Uterus (tissue), 4 donors: ENCODE results near the gene SHISA4. TPM values are rescaled to one million over a fixed set of nuclear protein-coding genes. Genes with fewer than 3 reads are reported as not detected.

Experiments used
- DNase-seq, 2 donors: peaks; one replicate each; pipeline ENCODE4 v3.0.0-alpha.2; 2019 to 2020
- H3K27ac ChIP-seq, 2 donors: fragments of 200-600 bp; sonication (generic); 1 replicate in 1 of 2; 2 replicates in 1 of 2; pipeline ENCODE4 v1.5.1; 2016 to 2018
- H3K27me3 ChIP-seq, 2 donors: fragments of 200-600 bp; sonication (generic); one replicate each; pipeline ENCODE4 v1.5.1; 2018 to 2019; ENCODE audit warnings: control low read depth in 1 of 2
- H3K36me3 ChIP-seq, 2 donors: fragments of 200-600 bp; sonication (generic); one replicate each; pipeline ENCODE4 v1.5.1; 2019; ENCODE audit warnings: control low read depth in 1 of 2
- H3K4me1 ChIP-seq, 2 donors: fragments of 200-600 bp; sonication (generic); one replicate each; pipeline ENCODE4 v1.5.1; 2018 to 2019; ENCODE audit warnings: control low read depth in 1 of 2
- H3K4me3 ChIP-seq, 2 donors: fragments of 200-600 bp; sonication (generic); 1 replicate in 1 of 2; 2 replicates in 1 of 2; pipeline ENCODE4 v1.5.1; 2018 to 2019; ENCODE audit warnings: mild to moderate bottlenecking in 1 of 2
- H3K9me3 ChIP-seq, 2 donors: fragments of 200-600 bp; sonication (generic); one replicate each; pipeline ENCODE4 v1.5.1; 2019; ENCODE audit warnings: control low read depth in 1 of 2
- POLR2A ChIP-seq, 2 donors: fragments of 450-650 bp; IDR thresholded peaks; one replicate each; pipeline ENCODE4 v1.6.1; 2016; ENCODE audit warnings: antibody characterized with exemption in 2 of 2, mild to moderate bottlenecking in 1 of 2, moderate library complexity in 1 of 2
- intact Hi-C: fragments of 100-400 bp; cut with DNase I; formaldehyde crosslinking; loops from one replicate; pipeline ENCODE4 v1.15.1; 2023; ENCODE audit warnings: low total_unique reads
- total RNA-seq, 4 donors: library from RNA; depleted of rRNA in 3 of 4; stranded (reverse); fragments of >200 nt in 3 of 4; gene quantifications; one replicate each; pipeline versions ENCODE4 v1.1.0 to v1.2.4, GENCODE V29; 2014 to 2023
- TF ChIP-seq, protein P1 (sequence below), 4 experiments: fragments of 200-600 bp in 2 of 4; fragments of 450-650 bp in 2 of 4; sonication (generic) in 2 of 4; IDR thresholded peaks; one replicate each; pipeline ENCODE4 v1.5.1; 2016 to 2019; ENCODE audit warnings: antibody characterized with exemption in 4 of 4, mild to moderate bottlenecking in 2 of 4, moderate library complexity in 1 of 4
- donor health status: DM: yes; HTN: yes; CAD: no.

Gene SHISA4
- total RNA-seq, 4 donors from 2014 or later: 2.1 to 52.8 (median 12.0) TPM

DNA sequence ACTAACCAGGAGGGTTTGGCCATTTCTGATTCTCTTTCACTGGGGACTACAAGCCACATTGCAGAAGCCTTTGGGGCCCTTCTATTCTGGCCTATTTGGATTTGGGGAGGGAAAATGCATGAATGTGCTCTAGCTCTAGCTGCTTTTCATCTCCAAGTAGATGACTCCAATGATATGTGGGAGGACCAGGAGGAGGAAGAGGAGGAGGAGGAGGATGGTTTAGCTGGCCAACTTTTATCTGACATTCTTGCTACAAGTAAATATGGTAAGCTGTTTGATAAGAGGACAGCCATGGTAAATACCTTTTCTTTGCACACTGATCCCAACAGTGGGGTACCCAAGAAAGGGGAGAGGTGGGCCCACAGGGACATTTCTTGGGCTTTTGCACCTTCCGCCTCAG, 14.0 kb upstream of the SHISA4 start:
- H3K27ac ChIP-seq: no peak overlapping the region
- intact Hi-C loops: loop anchor here (5.0 kb wide), 1 partner anchor 98 kb away; no protein-coding TSS in a partner anchor
- no peak for DNase-seq
- no peaks in the 10 kb centered on the region for H3K9me3 ChIP-seq
- no peak overlapping the region for H3K4me3 ChIP-seq
- TF ChIP-seq POLR2A (IDR thresholded peaks at IDR 0.05): no peak
- TF ChIP-seq, protein P1, sequence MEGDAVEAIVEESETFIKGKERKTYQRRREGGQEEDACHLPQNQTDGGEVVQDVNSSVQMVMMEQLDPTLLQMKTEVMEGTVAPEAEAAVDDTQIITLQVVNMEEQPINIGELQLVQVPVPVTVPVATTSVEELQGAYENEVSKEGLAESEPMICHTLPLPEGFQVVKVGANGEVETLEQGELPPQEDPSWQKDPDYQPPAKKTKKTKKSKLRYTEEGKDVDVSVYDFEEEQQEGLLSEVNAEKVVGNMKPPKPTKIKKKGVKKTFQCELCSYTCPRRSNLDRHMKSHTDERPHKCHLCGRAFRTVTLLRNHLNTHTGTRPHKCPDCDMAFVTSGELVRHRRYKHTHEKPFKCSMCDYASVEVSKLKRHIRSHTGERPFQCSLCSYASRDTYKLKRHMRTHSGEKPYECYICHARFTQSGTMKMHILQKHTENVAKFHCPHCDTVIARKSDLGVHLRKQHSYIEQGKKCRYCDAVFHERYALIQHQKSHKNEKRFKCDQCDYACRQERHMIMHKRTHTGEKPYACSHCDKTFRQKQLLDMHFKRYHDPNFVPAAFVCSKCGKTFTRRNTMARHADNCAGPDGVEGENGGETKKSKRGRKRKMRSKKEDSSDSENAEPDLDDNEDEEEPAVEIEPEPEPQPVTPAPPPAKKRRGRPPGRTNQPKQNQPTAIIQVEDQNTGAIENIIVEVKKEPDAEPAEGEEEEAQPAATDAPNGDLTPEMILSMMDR (IDR thresholded peaks at IDR 0.05): no peak
- no peaks in the 10 kb centered on the region for H3K36me3 ChIP-seq
- no peaks in the 10 kb centered on the region for H3K4me1 ChIP-seq
- H3K27me3 ChIP-seq: no peaks in the 10 kb centered on the region

DNA sequence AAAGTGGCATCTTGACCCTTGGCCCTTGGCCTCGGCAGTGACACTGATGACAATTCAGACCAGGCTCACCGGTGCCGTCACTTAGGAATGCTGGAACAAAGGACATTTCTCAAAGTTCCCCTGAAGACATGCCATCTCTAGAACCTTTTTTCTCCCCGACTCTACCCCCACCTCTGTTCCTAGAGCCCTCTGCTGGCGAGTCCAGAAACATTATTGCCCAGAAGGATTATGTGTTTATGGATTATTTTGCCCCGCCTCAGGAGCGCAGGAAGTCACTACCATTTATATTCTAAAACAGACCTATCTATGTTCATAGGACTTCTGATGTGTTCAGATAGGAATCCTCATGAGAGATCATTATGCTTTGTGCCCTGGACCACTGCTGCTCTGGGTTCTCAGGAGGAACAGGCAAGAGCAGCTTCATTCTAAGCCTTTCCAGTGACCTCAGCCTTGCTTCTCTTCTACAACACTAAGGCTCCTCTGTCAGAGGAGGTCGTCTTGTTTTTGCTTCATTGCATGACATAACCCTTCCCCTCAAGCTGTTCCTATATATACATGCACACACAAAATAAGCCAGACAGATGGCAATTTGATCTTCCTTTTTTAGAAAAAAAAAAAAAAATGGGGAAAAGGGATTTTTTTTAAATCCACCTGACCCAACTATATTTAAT, 12.4 kb upstream of the SHISA4 start:
- Histone ChIP-seq H3K36me3 (no peaks in the 10 kb centered on the region), H3K27ac (no peak overlapping the region), H3K4me1 (no peaks in the 10 kb centered on the region)

DNA sequence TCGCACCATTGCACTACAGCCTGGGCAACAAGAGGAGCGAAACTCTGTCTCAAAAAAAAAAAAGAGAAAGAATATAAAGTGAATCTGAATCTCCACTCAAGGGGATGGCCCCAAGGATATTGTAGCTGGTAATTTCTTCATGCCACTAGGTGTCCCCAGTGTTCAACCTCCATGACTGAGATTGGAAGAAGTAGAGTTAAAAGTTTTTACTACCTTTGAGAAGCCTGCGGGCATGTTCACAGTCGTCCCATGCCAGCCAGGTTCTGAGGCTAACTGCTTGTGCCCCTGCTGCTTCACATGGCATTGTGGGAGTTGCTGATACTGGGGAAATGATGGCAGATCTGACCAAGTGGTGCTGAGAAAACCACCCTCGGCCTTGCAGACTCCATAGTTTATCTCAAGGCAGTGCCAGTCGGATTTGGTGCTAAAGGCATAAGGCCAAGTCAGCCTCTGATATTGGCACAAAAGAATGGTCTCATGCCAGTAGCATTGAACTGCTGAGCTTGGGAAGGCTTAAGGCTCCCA, 10.8 kb upstream of the SHISA4 start:
- no peaks in the 10 kb centered on the region for H3K9me3 ChIP-seq
- H3K4me1 ChIP-seq: no peaks in the 10 kb centered on the region
- H3K27ac ChIP-seq: peak overlapping the region; percentile 1 to 35
- H3K27me3 ChIP-seq: no peaks in the 10 kb centered on the region
- intact Hi-C loops: loop anchor here (5.0 kb wide), 1 partner anchor 94 kb away; no protein-coding TSS in a partner anchor
- H3K4me3 ChIP-seq: no peak overlapping the region
- DNase-seq: peak in 1 of 2 donors; percentile 40
- no peak for TF ChIP-seq POLR2A (IDR thresholded peaks at IDR 0.05)
- TF ChIP-seq, protein P1 (IDR thresholded peaks at IDR 0.05): peak; percentile 64 to 76 (median 72)
- H3K36me3 ChIP-seq: no peaks in the 10 kb centered on the region

More for the DNA sequence above, 12.4 kb upstream of the SHISA4 start:
- no peak overlapping the region for H3K4me3 ChIP-seq
- DNase-seq: no peak
- intact Hi-C loops: loop anchor here (5.0 kb wide), 1 partner anchor 96 kb away; no protein-coding TSS in a partner anchor
- no peaks in the 10 kb centered on the region for H3K27me3 ChIP-seq
- H3K9me3 ChIP-seq: no peaks in the 10 kb centered on the region
- TF ChIP-seq POLR2A (IDR thresholded peaks at IDR 0.05): no peak
- TF ChIP-seq, protein P1 (IDR thresholded peaks at IDR 0.05): peak in 2 of 4 experiments; percentile 10 to 13

DNA sequence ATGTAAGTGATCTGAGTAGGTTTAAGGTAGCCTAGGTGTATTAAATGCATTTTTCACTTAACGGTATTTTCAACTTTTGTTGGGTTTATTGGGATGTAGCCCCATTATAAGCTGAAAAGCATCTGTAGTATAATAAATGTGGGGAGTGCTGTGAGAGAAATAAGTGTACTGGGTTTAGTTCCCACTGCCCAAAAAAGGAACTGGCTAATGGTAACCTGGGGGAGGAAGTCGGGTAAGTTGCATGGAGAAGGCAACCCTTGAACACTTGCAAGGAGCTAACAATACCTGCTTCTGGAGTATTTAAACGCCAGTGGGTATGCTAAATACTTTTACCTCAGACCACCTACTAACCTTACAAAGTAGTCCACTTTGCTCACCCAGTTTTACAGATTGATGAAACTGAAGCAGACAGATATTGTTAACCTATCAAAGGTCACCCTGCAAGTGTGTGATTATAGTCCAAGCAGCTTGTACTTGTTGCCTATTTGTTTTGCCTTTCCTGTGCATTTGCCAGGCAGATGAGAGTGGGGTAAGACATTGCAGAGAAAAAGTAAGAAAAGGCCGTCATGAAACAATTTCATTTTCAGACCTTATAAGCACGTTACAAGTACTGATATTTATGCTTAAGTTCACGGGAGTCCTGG, 7.6 kb upstream of the SHISA4 start:
- Histone ChIP-seq H3K36me3 (no peaks in the 10 kb centered on the region), H3K4me1 (no peaks in the 10 kb centered on the region), H3K4me3 (no peak overlapping the region), H3K27ac (no peak overlapping the region), H3K27me3 (no peaks in the 10 kb centered on the region), H3K9me3 (no peaks in the 10 kb centered on the region)
- DNase-seq: no peak
- intact Hi-C loops: no loop called here
- TF ChIP-seq, protein P1 (IDR thresholded peaks at IDR 0.05): no peak
- TF ChIP-seq POLR2A (IDR thresholded peaks at IDR 0.05): no peak

DNA sequence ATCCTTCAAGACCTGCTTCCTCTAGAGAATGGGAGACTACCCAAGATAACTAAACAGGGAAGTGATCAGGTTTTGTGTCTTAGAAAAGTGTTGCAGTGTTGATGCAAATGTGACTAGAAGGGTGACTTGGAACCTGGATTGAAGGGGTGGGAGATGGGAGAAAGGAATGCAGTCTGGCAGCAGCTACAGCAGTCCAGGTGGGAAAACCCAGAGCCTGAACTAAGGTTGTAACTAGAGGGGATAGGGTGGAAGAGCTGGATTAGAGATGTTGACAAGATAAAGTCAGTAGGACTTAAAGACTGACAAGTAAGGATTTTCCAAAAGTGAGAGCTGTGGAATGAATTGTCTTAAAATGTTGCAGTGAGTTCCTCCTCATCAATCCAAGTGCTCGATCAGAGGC, 7.1 kb upstream of the SHISA4 start:
- Histone ChIP-seq H3K27ac (no peak overlapping the region), H3K4me3 (no peak overlapping the region), H3K9me3 (no peaks in the 10 kb centered on the region), H3K36me3 (no peaks in the 10 kb centered on the region), H3K27me3 (no peaks in the 10 kb centered on the region), H3K4me1 (no peaks in the 10 kb centered on the region)
- intact Hi-C loops: no loop called here
- no peak for DNase-seq
- no peak for TF ChIP-seq POLR2A (IDR thresholded peaks at IDR 0.05)
- TF ChIP-seq, protein P1 (IDR thresholded peaks at IDR 0.05): no peak
